K562 (cell line): ENCODE data around the gene UBFD1. TPM values are rescaled to one million over a fixed set of nuclear protein-coding genes. Genes with fewer than 3 reads are reported as not detected.

Experiments used
- ATAC-seq: fragments of 200-7000 bp; cut with Tn5 transposase; 3 replicates; pipeline ENCODE4 v1.9.1; 2020; ENCODE audit warnings: moderate library complexity
- BruUV-seq: library from RNA; stranded (reverse); fragments of 400-500 nt; replicated peaks from 2 replicates; lab custom pipeline; 2021; lab: Mats Ljungman, UMichigan
- CTCF ChIA-PET: fragments of 300-600 bp; formaldehyde crosslinking; extraction: SDS; loops from one replicate; lab custom pipeline; 2021; ENCODE audit warnings: low intra/inter-chr PET ratio; lab: Yijun Ruan, JAX
- POLR2A ChIA-PET: fragments of 300-600, 350-650 bp; sonication (Branson Sonifier 250); formaldehyde crosslinking; extraction: SDS; loops from one replicate; lab custom pipeline; 2021; ENCODE audit warnings: antibody characterized with exemption, inconsistent platforms; lab: Yijun Ruan, JAX
- DNase-seq, 4 experiments: peaks; one replicate each; pipeline versions ENCODE4 v3.0.0 to v3.0.0-alpha.2; 2011 to 2018; ENCODE audit warnings: low spot score in 3 of 4, mixed read lengths in 3 of 4; ENCODE audit errors: extremely low read depth in 1 of 4
- FAIRE-seq: peaks from 2 replicates; lab custom pipeline; 2011; peaks lifted over from hg19 to GRCh38; lab: Jason Lieb, UNC
- H2AFZ ChIP-seq: 2 replicates; pipeline ENCODE4 v1.6.0; 2011; ENCODE audit warnings: low read depth, low read length, control low read depth, inconsistent platforms
- H3K27ac ChIP-seq: fragments of 200-600 bp; 3 replicates; pipeline ENCODE4 v1.8.0; 2011; ENCODE audit warnings: low read depth, mild to moderate bottlenecking, control low read depth, inconsistent platforms, low read length, moderate library complexity, mixed read lengths; ENCODE audit errors: extremely low read depth
- H3K27me3 ChIP-seq, 2 experiments: fragments of 300-600 bp in 1 of 2; 2 replicates in 1 of 2; 3 replicates in 1 of 2; pipeline versions ENCODE4 v1.6.0 to v1.8.0; 2011; ENCODE audit warnings: inconsistent platforms in 2 of 2, low read length in 2 of 2, mild to moderate bottlenecking in 1 of 2, mixed read lengths in 1 of 2, moderate library complexity in 1 of 2; ENCODE audit not compliant: control insufficient read depth in 2 of 2, insufficient read depth in 2 of 2
- H3K36me3 ChIP-seq: fragments of 300-600 bp; 3 replicates; pipeline ENCODE4 v1.8.0; 2011; ENCODE audit warnings: mild to moderate bottlenecking, low read length, inconsistent platforms; ENCODE audit not compliant: control insufficient read depth, insufficient read depth
- H3K4me1 ChIP-seq, 2 experiments: fragments of 200-600 bp in 1 of 2; replicated peaks in 1 of 2; 2 replicates in 1 of 2; 3 replicates in 1 of 2; pipeline versions ENCODE4 v1.5.1 to v1.8.0; 2011; ENCODE audit warnings: inconsistent platforms in 2 of 2, low read length in 2 of 2, mild to moderate bottlenecking in 1 of 2, mixed read lengths in 1 of 2, moderate library complexity in 1 of 2; ENCODE audit not compliant: control insufficient read depth in 2 of 2, insufficient read depth in 2 of 2
- H3K4me2 ChIP-seq: 2 replicates; pipeline ENCODE4 v1.6.1; 2011; ENCODE audit warnings: low read length, control low read depth, inconsistent platforms, mixed read lengths; ENCODE audit not compliant: insufficient read depth
- H3K4me3 ChIP-seq: fragments of 200-600 bp; sonication (generic), shearing (Covaris generic); 2 replicates; pipeline ENCODE4 v1.5.1; 2016; ENCODE audit warnings: control low read depth, inconsistent platforms
- H3K79me2 ChIP-seq: fragments of 200-600 bp; 3 replicates; pipeline ENCODE4 v1.8.0; 2011; ENCODE audit warnings: low read length, inconsistent platforms; ENCODE audit not compliant: control insufficient read depth, insufficient read depth
- H3K9ac ChIP-seq, 2 experiments: 2 replicates each; pipeline versions ENCODE4 v1.6.0 to v1.6.1; 2011; ENCODE audit warnings: low read depth in 2 of 2, low read length in 2 of 2, control low read depth in 1 of 2, inconsistent platforms in 1 of 2, mild to moderate bottlenecking in 1 of 2, mixed read lengths in 1 of 2; ENCODE audit not compliant: insufficient read depth in 1 of 2
- H3K9me1 ChIP-seq: one replicate; pipeline ENCODE4 v1.6.0; 2011; ENCODE audit warnings: inconsistent platforms, mild to moderate bottlenecking, low read length, moderate library complexity; ENCODE audit not compliant: control insufficient read depth, insufficient read depth
- H3K9me3 ChIP-seq: replicated peaks from 2 replicates; pipeline ENCODE4 v1.5.1; 2011; ENCODE audit warnings: low read depth, low read length, inconsistent platforms; ENCODE audit not compliant: control insufficient read depth, insufficient read depth
- H4K20me1 ChIP-seq: replicated peaks from 2 replicates; pipeline ENCODE4 v1.6.1; 2011; ENCODE audit warnings: low read length, inconsistent platforms, mixed read lengths; ENCODE audit not compliant: control insufficient read depth, insufficient read depth
- DACH1 ChIP-seq: fragments of 450-650 bp; IDR thresholded peaks from 2 replicates; pipeline ENCODE4 v1.6.1; 2018; ENCODE audit not compliant: partially characterized antibody
- DNMT1 ChIP-seq: fragments of 450-650 bp; IDR thresholded peaks from 2 replicates; pipeline ENCODE4 v1.6.1; 2016; ENCODE audit warnings: antibody characterized with exemption, mild to moderate bottlenecking
- FOXJ3 ChIP-seq: sonication (generic); formaldehyde crosslinking; IDR thresholded peaks from 2 replicates; pipeline ENCODE4 v1.4.0; 2020; ENCODE audit warnings: mild to moderate bottlenecking, missing genetic modification reagents
- SETDB1 ChIP-seq: IDR thresholded peaks from one replicate; pipeline ENCODE4 v1.6.1; 2012; ENCODE audit warnings: low read length, control low read depth, inconsistent platforms
- ZBTB26 ChIP-seq: fragments of 450-650 bp; formaldehyde crosslinking; IDR thresholded peaks from 2 replicates; pipeline ENCODE4 v1.4.0; 2022; ENCODE audit warnings: missing genetic modification characterization
- ZC3H11A ChIP-seq: IDR thresholded peaks from 2 replicates; pipeline ENCODE4 v1.6.1; 2012; ENCODE audit warnings: low read depth, low read length, improper control_type of control experiment
- ZNF124 ChIP-seq: sonication (generic); formaldehyde crosslinking; IDR thresholded peaks from 2 replicates; pipeline ENCODE4 v1.8.1; 2022; ENCODE audit warnings: missing genetic modification reagents
- ZNF146 ChIP-seq: IDR thresholded peaks from one replicate; pipeline ENCODE4 v1.6.1; 2018; ENCODE audit warnings: missing compliant biosample characterization; ENCODE audit not compliant: unreplicated experiment
- ZNF655 ChIP-seq: fragments of 250-450 bp; sonication (Bioruptor Pico); IDR thresholded peaks from 2 replicates; pipeline ENCODE4 v1.5.0; 2021
- WGBS: fragments of 100-300 bp; shearing (Covaris generic); methylation state at CpG from one replicate; pipeline ENCODE4 v1.1.6; 2016; ENCODE audit warnings: low coverage, mixed read lengths; ENCODE audit not compliant: insufficient coverage; ENCODE audit errors: missing lambda C conversion rate; 5-methylcytosine and 5-hydroxymethylcytosine counted together
- in situ Hi-C: fragments of 300-500 bp; cut with MboI; formaldehyde crosslinking; loops from 4 replicates; pipeline ENCODE4 v1.15.0; 2018; ENCODE audit warnings: inconsistent platforms, mixed read lengths
- intact Hi-C: fragments of 100-400 bp; cut with micrococcal nuclease; formaldehyde crosslinking; loops from 2 replicates; pipeline ENCODE4 v1.14.2; 2022
- polyA plus RNA-seq, 8 experiments: library from polyadenylated mRNA; depleted of rRNA in 4 of 8; stranded (reverse) in 5 of 8; unstranded in 3 of 8; fragments of >200 nt; fragmentation: Nextera tagmentation in 2 of 8; fragmentation: Illumina TruSeq in 1 of 8; extraction: Ambion mirVana in 2 of 8; extraction: Trizol in 1 of 8; gene quantifications; 2 replicates each; pipeline versions ENCODE4 v1.2.1 to v1.2.3, GENCODE V29; 2011 to 2014; ENCODE audit warnings: inconsistent platforms in 1 of 8, missing spikeins in 1 of 8
- total RNA-seq, 7 experiments: library from RNA; depleted of rRNA in 6 of 7; stranded (reverse); fragments of >200 nt in 6 of 7; fragmentation: Illumina TruSeq in 2 of 7; extraction: Trizol in 2 of 7; gene quantifications; 2 replicates each; pipeline versions ENCODE4 v1.2.1 to v1.2.3, GENCODE V29; 2011 to 2021; ENCODE audit warnings: low replicate concordance in 1 of 7
- TF ChIP-seq, protein P1 (sequence below): IDR thresholded peaks from 2 replicates; pipeline ENCODE4 v1.6.1; 2011; ENCODE audit not compliant: insufficient read length; ENCODE audit errors: extremely low read depth
- TF ChIP-seq, protein P2 (sequence below): fragments of 250-450 bp; sonication (Bioruptor Pico); IDR thresholded peaks from 2 replicates; pipeline ENCODE4 v1.5.0; 2020; ENCODE audit warnings: mild to moderate bottlenecking

UBFD1 gene
- total and polyA plus RNA-seq, 9 of the 15 experiments (the other 6 are each of a cell fraction or from before 2014, with no cell fraction given) = 10.7 to 66.2 (median 34.0) TPM

DNA sequence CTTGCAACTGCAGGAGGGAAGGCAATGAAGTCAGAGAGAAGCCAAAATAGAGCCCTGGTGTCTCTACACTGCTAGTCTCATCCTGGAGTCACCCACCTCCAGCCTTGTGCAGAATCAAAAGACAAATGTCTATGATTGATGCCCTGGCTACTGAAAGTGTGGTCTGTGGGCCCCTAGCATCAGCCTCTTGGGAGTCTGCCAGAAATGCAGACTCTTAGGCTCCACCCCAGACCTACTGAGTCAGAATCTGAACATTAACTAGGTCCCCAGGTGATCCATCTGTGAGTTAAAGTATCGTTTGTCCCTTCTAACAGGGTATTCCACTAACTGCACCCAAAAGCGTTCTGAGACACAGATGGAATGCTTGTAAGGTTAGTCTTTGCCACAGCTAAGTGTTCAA lies 21.6 kb upstream of the UBFD1 start:
- no peaks in the 10 kb centered on the region for H3K79me2 ChIP-seq
- no peak overlapping the region for H3K4me2 ChIP-seq
- DNase-seq = no peak
- CTCF ChIA-PET = no interaction called here
- FAIRE-seq = no peak
- WGBS = 93% methylated on average over 2 of the region's 2 CpGs
- no peak overlapping the region for H3K27ac ChIP-seq
- no peak for ATAC-seq
- H3K36me3 ChIP-seq = peaks cover 82% of the 10 kb centered on the region
- H3K9me3 ChIP-seq = no peaks in the 10 kb centered on the region
- in situ Hi-C loops = no loop called here
- intact Hi-C loops = no loop called here
- BruUV-seq = no TSS peak
- no peak overlapping the region for H3K9ac ChIP-seq
- H3K27me3 ChIP-seq = no peaks in the 10 kb centered on the region
- no peak overlapping the region for H3K4me3 ChIP-seq
- no peaks in the 10 kb centered on the region for H4K20me1 ChIP-seq
- peaks cover 4 to 9% of the 10 kb centered on the region in 2 experiments; a peak in 3 of 5 replicates for H3K4me1 ChIP-seq
- peaks cover 3% of the 10 kb centered on the region for H3K9me1 ChIP-seq
- POLR2A ChIA-PET = interaction anchor here (2.1 kb wide), 1 partner anchor 10 kb away, joined by 4 read pairs; no protein-coding TSS in a partner anchor
- H2AFZ ChIP-seq = no peak overlapping the region
- TF ChIP-seq, protein P1, sequence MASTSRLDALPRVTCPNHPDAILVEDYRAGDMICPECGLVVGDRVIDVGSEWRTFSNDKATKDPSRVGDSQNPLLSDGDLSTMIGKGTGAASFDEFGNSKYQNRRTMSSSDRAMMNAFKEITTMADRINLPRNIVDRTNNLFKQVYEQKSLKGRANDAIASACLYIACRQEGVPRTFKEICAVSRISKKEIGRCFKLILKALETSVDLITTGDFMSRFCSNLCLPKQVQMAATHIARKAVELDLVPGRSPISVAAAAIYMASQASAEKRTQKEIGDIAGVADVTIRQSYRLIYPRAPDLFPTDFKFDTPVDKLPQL = no peak
- TF ChIP-seq ZNF146 (CRISPR knock-in tag) = no peak
- TF ChIP-seq ZC3H11A = no peak
- no peak for TF ChIP-seq ZNF124
- no peak for TF ChIP-seq ZBTB26 (CRISPR knock-in tag)
- no peak for TF ChIP-seq DNMT1
- TF ChIP-seq, protein P2, sequence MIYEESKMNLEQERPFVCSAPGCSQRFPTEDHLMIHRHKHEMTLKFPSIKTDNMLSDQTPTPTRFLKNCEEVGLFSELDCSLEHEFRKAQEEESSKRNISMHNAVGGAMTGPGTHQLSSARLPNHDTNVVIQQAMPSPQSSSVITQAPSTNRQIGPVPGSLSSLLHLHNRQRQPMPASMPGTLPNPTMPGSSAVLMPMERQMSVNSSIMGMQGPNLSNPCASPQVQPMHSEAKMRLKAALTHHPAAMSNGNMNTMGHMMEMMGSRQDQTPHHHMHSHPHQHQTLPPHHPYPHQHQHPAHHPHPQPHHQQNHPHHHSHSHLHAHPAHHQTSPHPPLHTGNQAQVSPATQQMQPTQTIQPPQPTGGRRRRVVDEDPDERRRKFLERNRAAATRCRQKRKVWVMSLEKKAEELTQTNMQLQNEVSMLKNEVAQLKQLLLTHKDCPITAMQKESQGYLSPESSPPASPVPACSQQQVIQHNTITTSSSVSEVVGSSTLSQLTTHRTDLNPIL (CRISPR knock-in tag) = no peak
- TF ChIP-seq DACH1 = no peak
- TF ChIP-seq FOXJ3 = no peak
- TF ChIP-seq ZNF655 = no peak
- TF ChIP-seq SETDB1 = no peak
